Hippocampal formation (tissue), 2 donors: ENCODE data around the gene SLC35A1.

Source experiments
- DNase-seq, 2 donors: peaks; one replicate each; lab custom pipeline; 2025; lab: John Stamatoyannopoulos, UW

Gene SLC35A1

DNA sequence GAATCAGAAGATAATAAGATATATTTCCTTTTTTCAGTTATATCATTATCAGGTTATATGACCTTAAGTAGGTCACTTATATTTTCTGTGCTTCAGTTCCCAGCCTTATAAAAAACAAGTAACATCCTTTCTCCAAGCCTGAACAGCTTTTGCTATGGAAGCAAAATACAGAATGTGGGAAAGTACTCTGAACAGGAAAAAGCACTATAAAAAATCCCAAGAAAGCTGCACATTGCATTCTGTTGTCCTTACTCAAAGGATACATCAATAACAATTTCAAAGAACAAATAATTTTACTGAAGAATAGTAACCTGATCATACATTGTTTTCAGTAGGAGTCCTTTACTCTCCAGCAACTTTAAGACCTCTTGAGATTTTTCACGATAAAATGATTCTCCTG, 56.4 kb downstream of the SLC35A1 start:
- no peak for DNase-seq

DNA sequence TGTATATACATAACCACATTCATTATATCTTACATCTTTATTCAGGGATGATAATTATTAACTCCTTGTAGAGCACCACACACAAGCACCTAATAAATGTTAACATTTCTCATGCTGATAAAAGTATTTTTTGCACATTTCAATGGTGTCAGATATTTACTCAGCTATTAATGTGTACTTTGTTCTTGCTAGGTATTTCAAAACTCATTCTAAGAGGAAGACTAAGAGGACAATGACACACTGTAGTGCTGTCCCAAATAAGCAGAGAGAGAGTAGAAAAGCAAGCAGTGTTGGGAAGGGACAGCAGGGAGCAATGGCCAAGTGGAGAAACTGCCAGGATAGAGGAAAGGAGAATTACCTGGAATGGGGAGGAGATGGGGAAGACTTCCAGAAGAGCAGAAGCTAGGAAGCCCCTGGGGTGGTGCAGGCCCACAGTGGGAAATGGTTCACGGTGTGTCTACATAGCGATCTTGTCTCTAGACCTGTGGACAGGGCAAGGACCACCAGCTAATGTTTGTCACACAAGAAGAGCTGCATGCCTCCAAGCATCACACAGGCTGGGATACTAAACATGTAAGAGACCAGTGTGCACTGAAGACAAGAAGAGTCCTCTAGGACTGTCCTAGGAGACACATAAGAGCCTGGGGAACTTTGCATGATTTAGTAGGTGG, 61.7 kb downstream of the SLC35A1 start:
- DNase-seq = no peak

DNA sequence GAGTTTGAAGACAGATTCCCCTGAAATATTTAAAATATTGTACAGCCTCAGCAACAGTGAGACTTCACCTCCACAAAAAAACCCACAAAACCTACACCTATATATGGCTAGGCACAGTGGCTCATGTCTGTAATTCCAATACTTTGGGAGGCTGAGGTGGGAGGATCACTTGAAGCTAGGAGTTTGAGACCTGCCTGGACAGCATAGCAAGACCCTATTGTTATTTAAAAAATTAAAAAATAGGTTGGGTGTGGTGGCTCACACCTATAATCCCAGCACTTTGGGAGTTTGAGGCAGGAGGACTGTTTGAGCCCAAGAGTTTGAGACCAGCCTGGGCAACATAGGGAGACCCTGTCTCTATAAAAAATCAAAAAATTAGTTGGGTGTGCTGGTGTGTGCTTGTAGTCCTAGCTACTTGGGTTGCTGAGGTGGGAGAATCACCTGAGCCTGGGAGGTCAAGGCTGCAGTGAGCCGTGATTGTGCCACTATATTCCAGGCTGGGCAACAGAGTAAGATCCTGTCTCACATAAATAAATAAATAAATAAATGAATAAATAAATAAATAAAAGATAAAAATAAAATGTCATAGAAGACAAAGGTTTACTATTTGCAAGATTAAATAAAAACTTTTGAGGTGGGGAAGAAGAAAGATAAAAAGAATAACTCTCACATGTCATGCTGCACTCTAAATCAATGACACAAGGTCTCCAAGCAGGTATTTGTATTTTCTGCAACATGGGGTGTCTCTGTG, 65.9 kb downstream of the SLC35A1 start:
- DNase-seq = no peak

DNA sequence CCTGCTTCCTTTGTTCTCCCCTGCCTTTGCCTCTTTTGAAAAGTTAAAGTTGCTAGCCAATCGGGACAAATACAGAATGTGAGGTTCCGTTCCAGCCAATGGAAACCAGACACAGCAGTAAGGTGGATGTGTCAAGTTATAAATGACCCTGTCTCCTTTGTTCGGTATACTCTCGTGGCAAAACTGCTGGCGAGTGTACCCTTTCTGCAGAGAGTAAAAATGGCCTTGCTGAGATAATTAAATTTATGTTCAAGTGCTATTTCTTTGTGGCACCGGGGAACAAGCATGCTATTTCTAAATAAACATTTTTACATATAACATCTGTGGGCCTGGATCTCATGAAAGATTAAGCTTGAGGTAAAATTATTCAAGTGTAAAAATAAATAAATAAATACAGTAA, 66.8 kb downstream of the SLC35A1 start:
- DNase-seq = no peak

DNA sequence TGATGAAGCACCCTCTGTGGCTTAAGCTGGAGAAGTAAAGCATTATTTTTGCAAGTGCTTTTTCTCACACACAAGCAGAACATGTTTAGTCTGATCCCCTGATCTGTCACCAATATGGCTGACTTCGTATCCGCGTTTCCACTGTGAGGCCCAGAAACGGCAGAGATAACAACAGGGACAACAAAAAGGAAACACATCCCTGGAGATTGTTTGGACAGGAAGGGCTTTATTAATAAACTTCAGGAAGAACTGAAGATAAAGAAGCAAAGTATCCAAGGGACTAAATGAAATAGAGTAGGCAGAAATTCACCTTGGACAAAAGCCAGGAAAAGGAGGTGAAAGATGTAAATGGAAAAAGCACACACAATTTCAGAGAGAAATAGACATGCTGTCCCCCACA, 67.8 kb downstream of the SLC35A1 start:
- DNase-seq = no peak

DNA sequence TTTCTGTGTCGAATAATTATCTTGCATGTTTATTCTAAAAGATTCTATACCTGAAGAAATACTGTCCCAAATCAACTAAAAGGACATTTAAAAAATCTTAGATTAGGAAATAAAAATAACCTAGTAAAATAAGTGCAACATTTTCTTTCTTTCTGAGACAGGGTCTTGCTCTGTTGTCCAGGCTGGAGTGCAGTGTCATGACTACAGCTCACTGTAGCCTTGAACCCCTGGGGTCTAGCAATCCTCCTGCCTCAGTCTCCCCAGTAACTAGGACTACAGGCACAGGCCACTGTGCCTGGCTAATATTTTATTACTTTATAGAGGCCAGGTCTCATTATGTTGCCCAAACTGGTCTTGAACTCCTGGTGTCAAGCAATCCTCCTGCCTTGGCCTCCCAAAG, 68.3 kb downstream of the SLC35A1 start:
- no peak for DNase-seq

DNA sequence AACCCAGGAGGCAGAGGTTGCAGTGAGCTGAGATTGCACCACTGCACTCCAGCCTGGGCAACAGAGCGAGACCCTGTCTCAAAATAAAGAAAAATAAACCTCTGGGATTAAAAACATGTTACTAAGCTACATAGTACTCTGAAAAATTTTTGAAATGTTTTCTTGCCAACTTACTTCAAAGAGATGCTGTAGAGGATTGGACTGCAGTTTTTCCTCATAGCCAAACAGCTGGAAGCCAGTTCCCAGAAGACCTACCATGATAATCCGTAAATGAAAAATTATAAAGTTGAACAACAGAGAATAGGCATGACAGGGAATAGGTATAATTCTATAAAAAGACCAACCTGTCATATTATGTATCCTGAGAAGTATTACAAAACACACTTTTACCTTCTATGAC, 69.0 kb downstream of the SLC35A1 start:
- no peak for DNase-seq

DNA sequence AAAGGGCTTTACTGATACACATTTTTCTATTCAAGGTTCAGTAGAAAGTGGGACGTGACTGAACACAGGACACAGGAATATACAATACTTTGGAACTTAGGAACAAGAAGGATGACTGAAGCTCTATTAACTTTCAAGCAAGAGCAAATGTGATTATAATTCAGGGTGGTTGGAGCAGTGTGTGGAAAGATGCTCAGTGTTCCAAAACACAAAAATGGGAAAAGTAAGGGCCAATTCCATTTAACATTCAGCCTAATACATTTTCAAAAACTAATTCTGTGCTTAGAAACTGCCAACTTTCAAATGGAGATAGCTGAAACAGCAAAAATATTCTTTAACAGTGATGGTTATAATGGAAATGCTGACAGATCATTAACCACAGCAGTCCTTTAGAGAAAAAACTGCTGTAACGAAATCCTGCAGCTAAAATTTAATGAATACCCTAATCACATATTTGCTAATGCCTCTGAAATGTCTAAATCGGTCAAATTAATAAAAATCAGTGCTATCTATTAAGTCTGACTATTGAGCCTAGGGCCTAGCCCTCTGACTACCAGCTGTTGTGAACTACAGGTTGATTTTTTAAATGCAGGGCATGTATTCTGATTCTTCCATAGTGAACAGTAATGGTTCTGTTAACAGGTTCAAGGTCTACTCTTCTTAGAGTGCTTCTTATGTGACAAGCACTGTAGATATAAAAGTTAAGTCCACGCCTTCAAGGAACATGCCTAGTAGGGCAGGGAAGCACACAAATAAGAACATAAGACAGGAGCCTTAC, 71.1 kb downstream of the SLC35A1 start:
- DNase-seq = no peak

DNA sequence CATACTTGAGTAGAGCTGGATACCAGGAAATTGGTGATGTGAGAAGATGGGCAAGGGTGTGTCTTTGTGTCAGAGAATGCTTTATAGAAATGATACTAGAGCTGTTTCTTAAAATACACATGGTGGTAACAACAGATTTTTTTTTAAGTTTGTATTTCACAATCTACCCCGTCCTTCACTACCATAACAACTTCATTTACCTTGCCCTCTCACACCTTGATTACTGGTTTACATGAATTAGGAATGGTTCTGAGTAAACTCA, 71.6 kb downstream of the SLC35A1 start:
- no peak for DNase-seq

DNA sequence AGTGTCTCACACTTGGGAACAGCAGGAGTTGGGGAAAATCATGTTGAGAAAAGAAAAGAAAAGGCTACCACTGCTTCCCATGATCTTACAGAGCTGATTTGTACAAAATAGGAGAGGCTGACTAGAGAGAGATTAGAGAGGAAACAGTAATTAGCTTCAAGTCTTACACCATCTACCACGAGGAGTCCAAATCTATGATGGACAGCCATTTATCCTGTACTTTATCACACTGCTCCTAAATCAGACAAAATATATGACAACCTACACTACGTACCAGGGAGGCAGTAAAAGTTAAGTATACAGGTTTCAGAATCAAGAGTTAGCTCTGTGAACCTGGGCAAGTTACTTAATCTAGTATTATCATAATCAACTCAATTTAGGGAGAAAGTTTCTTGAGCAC, 79.0 kb downstream of the SLC35A1 start:
- no peak for DNase-seq

DNA sequence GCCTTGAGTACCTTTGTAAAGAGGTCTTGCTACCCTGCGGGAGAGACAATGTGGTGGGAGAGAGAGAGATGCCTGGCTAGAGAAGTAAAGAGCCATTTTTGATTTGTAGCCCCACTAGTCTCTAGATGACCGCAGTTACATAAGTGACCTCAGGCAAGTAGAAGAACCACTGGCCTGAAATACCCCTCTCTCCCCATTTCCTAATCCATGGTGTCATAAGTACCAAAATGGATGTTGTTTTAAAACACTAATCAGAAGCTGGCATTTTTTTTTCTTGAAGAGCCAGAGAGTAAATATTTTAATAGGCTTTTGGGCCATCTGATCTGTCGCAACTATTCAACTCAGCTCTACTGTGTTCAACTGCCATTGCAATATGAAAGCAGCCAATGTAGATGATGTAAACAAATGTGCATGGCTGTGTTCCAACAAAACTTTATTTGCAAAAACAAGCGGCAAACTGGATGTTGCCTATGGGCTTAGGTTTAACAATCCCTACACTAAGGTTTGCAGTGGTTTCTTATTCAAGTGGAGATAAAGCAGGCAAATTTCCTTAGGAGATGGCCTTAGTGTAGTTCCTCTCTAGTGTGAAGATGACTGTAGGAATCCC, 80.5 kb downstream of the SLC35A1 start:
- DNase-seq = no peak

DNA sequence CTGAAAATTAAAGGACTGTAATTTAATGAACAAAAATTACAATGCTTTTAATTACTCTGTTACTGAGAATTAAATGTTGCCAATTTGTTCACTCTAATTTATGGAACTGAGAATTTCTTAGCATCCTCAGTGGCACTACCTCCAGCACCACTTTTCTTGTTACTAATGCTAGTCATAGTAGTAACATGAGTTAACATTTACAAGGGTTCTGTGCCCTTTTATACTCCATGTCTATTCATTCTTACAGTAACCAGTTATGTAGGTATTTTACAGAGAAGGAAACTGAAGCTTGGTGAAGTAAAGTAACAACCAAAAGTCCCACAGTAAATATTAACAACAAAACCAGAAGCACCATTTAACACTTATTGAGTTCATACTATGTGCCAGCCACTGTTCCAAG, 82.7 kb downstream of the SLC35A1 start:
- DNase-seq = no peak

DNA sequence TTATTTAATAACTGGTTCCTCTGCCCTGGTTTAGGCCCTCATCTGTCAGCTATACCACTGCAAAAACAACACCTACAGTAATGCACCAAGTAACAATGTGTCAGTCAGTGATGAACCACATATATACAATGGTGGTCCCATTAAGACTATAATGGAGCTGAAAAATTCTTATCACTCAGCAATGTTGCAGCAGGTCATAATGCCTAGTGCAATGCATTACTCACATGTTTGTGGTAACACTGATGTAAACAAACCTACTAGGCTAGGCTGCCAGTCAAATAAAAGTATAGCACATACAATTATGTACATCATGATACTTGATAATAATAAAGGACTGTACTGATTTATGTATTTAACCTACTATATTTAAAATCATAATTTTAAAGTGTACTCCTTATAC, 85.7 kb downstream of the SLC35A1 start:
- DNase-seq = no peak

DNA sequence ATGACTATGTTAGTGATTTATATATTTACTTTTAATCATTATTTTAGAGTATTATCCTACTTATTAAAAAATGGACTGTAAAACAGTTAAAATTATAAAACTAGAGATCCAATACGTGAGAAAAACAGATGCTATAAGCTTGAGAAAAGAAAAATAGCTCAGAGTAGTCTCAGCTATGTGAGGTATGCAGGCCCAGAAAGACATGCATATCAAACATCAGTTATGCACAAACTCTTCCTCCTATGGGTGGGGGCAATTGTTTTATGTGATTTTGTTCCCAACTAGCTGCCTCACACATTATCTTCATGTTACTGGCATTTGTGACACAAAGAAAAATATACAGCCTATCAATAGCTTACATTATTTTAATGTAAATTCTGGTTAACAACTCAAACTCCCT, 88.2 kb downstream of the SLC35A1 start:
- no peak for DNase-seq
